ENCODE measurements around the gene ESRRB.
A peak's percentile ranks its signal among the peaks of the same experiment; 100 is the strongest.

Gene ESRRB

GRCh38 chr14:76375947-76376404 lies at the start of gene ESRRB:
Gene ESRRB (plus strand): TSS chr14:76376137. CDS start chr14:76376402, 265 bp downstream.
- peak in 13 of 42 donors; percentile 12 to 60 (median 26) for DNase-seq
- intact Hi-C loops (cut with DNase I) = no loop called here

- intact Hi-C loops (cut with DNase I) = no loop called here
- DNase-seq = no peak
Measured at GRCh38 chr14:76326918-76327689, 48.8 kb upstream of the ESRRB start.

GRCh38 chr14:76328457-76329137 lies 47.3 kb upstream of the ESRRB start:
- DNase-seq = no peak
- intact Hi-C loops (cut with DNase I) = no loop called here

GRCh38 chr14:76329154-76329928 lies 46.6 kb upstream of the ESRRB start:
- intact Hi-C loops (cut with DNase I) = no loop called here
- no peak for DNase-seq

GRCh38 chr14:76329951-76330350 lies 46.0 kb upstream of the ESRRB start:
- no peak for DNase-seq
- intact Hi-C loops (cut with DNase I) = no loop called here

GRCh38 chr14:76330411-76331327 lies 45.3 kb upstream of the ESRRB start:
- DNase-seq = no peak
- intact Hi-C loops (cut with DNase I) = no loop called here

- DNase-seq = no peak
- intact Hi-C loops (cut with DNase I) = no loop called here
Measured at GRCh38 chr14:76331328-76332011, 44.5 kb upstream of the ESRRB start.

- no peak for DNase-seq
- intact Hi-C loops (cut with DNase I) = no loop called here
Measured at GRCh38 chr14:76333664-76334063, 42.3 kb upstream of the ESRRB start.

GRCh38 chr14:76334316-76334715 lies 41.6 kb upstream of the ESRRB start:
- DNase-seq = peak in 1 of 42 donors; percentile 3
- intact Hi-C loops (cut with DNase I) = no loop called here

GRCh38 chr14:76336876-76337275 lies 39.1 kb upstream of the ESRRB start:
- intact Hi-C loops (cut with DNase I) = no loop called here

GRCh38 chr14:76337635-76338545 lies 38.0 kb upstream of the ESRRB start:
- peak in 32 of 42 donors; percentile 5 to 66 (median 32) for DNase-seq
- intact Hi-C loops (cut with DNase I) = no loop called here

More at GRCh38 chr14:76336876-76337275, 39.1 kb upstream of the ESRRB start:
- no peak for DNase-seq

- intact Hi-C loops (cut with DNase I) = no loop called here
- no peak for DNase-seq
Measured at GRCh38 chr14:76339728-76340615, 36.0 kb upstream of the ESRRB start.

GRCh38 chr14:76343386-76343785 lies 32.6 kb upstream of the ESRRB start:
- no peak for DNase-seq
- intact Hi-C loops (cut with DNase I) = no loop called here

GRCh38 chr14:76346391-76347160 lies 29.4 kb upstream of the ESRRB start:
- intact Hi-C loops (cut with DNase I) = no loop called here
- no peak for DNase-seq

- DNase-seq = peak in 1 of 42 donors; percentile 17
- intact Hi-C loops (cut with DNase I) = no loop called here
Measured at GRCh38 chr14:76348898-76349297, 27.0 kb upstream of the ESRRB start.
